HG03139 (cell line): ENCODE measurements around the gene SKA2.
"Not testable (repeated sequence)": the region's sequence is repeated elsewhere in the genome, so short reads cannot be mapped to it uniquely, and the experiment has no call there.

Source experiments
- ATAC-seq: cut with Tn5 transposase; IDR thresholded peaks from one replicate; pipeline ENCODE4 v1.9.1; 2021; ENCODE audit not compliant: unreplicated experiment

Gene SKA2

GRCh38 chr17:59154721-59155438 lies at the start of gene SKA2:
TSS of gene SKA2 (minus strand) at chr17:59155186. CDS start at chr17:59155163, 23 bp downstream.
- peak; percentile 77 for ATAC-seq

DNA sequence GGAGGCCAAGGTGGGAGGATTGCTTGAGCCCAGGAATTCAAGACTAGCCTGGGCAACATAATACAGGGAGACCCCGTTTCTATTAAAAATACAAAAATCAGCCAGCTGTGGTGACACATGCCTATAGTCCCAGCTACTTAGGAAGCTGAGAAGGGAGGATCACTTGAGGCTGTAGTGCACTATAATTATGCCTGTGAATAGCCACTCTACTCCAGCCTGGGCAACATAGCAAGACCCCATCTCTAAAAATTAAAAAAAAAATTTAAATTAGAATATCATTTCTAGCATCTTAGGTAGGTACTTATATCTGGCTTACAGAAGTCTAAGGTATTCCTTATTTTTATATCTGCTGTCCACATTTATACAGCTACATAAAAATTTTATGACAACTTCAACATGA lies 47.3 kb upstream of the SKA2 start:
- no peak for ATAC-seq

GRCh38 chr17:59199398-59199797 lies 44.4 kb upstream of the SKA2 start:
- ATAC-seq: no peak

GRCh38 chr17:59193336-59193862 lies 38.4 kb upstream of the SKA2 start:
- ATAC-seq: no peak

- no peak for ATAC-seq
Measured at GRCh38 chr17:59190806-59191205, 35.8 kb upstream of the SKA2 start.

- no peak for ATAC-seq
Measured at GRCh38 chr17:59186850-59187249, 31.9 kb upstream of the SKA2 start.

- ATAC-seq: no peak
Measured at GRCh38 chr17:59185997-59186396, 31.0 kb upstream of the SKA2 start.

DNA sequence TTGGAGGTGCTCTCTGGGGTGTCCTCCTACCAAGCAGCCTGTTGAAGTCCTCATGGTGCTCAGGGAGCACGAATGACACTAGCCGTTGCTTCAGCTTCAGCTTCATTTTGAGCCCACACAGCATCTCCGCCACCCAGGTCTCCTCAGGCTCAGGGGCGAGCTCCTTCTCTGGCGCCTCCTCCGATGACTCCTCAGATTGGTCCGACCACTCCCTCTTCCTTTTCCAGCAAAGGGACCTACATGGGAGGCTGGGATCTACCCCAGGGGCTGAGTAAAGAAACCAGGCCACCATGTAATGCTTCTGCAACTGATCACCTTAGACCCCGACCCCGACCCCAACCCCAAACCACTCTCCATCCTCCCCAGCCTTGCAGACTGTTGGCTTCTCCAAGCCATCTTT lies 26.5 kb upstream of the SKA2 start:
- no peak for ATAC-seq

DNA sequence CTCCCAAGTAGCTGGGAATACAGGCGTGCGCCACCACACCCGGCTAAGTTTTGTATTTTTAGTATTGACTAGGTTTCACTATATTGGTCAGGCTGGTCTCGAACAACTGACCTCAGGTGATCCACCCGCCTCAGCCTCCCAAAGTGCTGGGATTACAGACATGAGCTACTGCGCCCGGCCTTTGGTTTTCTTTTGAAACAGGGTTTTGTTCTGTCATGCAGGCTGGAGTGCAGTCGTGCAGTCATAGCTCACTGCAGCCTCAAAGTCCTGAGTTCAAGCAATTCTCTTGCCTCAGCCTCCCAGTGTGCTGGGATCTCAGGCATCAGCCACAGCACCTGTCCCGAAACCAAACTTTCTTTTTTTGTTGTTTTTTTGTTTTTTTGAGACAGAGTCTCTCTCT lies 25.6 kb upstream of the SKA2 start:
- no peak for ATAC-seq

DNA sequence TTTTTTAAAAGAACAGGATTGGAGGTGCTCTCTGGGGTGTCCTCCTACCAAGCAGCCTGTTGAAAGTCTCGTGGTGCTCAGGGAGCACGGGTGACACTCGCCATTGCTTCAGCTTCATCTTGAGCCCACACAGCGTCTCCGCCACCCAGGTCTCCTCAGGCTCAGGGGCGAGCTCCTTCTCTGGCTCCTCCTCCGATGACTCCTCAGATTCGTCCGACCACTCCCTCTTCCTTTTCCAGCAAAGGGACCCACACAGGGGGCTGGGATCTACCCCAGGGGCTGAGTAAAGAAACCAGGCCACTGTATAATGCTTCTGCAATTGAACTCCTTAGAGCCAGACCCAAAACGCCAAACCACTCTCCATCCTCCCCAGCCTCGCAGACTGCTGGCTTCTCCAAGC lies 24.6 kb upstream of the SKA2 start:
- ATAC-seq: not testable (repeated sequence)

DNA sequence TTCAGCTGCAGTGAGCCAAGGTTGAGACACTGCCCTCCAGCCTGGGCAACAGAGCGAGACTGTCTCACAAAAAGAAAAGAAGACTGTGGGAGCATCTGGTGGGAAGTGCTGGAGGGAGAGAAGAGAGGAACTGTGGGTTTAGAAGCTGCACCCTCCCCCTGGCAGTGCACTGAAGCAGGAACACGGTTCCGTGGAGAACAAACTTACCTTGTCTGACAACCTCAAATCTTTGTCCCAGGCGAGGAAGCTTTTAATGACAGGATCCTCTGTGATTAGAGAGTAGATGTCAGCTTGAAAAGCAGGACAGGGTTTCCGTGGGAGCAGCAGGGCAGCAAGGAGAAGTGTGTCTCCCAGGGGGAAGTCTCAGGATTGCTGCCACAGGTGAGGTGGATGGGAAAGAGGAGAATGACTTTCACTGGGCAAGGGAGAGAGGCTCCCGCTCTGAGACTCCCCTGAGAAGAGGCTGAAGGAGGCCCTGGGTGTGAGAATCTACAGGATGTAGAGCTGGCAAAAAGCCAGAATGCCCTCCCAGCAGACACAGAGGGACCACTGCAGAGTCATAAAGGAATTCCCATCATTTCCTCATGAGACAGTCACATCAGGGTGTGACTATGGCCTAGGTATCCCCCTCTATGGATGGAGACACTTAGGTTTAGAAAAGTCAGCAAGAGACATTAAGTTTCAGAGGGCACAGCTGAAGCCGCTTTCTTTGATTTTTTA lies 23.4 kb upstream of the SKA2 start:
- ATAC-seq: no peak

- ATAC-seq: no peak
Measured at GRCh38 chr17:59175076-59175475, 20.1 kb upstream of the SKA2 start.

GRCh38 chr17:59174671-59175070 lies 19.7 kb upstream of the SKA2 start:
- ATAC-seq: no peak

DNA sequence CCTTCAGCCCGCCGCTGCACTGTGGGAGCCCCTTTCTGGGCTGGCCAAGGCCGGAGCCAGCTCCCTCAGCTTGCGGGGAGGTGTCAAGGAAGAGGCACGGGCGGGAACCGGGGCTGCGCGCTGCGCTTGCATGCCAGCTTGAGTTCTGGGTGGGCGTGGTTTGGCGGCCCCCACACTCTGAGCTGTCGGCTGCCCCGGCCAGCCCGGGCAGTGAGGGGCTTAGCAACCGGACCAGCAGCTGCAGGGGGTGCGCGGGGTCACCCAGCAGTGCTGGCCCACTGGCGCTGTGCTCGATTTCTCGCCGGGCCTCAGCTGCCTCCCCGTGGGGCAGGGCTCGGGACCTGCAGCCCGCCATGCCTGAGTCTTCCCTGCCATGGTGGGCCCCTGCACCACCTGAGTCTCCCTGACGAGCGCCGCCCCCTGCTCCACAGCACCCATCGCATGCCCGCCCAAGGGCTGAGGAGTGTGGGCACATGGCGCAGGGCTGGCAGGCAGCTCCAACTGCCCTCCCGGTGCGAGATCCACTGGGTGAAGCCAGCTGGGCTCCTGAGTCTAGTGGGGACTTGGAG lies 17.5 kb upstream of the SKA2 start:
- no peak for ATAC-seq

GRCh38 chr17:59167571-59168001 lies 12.6 kb upstream of the SKA2 start:
- no peak for ATAC-seq

- no peak for ATAC-seq
Measured at GRCh38 chr17:59165933-59166342, 11.0 kb upstream of the SKA2 start.

DNA sequence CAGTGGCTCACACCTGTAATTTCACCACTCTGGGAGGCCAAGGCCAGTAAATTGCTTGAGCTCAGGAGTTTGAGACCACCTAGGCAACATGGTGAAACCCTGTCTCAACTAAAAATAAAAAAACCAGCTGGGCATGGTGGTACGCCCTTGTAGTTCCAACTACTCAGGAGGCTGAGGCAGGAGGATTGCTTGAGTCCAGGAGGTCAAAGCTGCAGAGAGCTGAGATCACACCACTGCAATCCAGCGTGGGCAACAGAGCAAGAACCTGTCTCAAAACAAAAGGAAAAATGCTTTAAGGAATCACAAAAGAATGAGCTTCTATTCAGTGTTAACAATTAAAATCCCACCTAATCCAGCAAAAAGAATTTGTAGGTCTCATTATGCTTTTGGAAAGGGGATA lies 6.5 kb upstream of the SKA2 start:
- no peak for ATAC-seq

DNA sequence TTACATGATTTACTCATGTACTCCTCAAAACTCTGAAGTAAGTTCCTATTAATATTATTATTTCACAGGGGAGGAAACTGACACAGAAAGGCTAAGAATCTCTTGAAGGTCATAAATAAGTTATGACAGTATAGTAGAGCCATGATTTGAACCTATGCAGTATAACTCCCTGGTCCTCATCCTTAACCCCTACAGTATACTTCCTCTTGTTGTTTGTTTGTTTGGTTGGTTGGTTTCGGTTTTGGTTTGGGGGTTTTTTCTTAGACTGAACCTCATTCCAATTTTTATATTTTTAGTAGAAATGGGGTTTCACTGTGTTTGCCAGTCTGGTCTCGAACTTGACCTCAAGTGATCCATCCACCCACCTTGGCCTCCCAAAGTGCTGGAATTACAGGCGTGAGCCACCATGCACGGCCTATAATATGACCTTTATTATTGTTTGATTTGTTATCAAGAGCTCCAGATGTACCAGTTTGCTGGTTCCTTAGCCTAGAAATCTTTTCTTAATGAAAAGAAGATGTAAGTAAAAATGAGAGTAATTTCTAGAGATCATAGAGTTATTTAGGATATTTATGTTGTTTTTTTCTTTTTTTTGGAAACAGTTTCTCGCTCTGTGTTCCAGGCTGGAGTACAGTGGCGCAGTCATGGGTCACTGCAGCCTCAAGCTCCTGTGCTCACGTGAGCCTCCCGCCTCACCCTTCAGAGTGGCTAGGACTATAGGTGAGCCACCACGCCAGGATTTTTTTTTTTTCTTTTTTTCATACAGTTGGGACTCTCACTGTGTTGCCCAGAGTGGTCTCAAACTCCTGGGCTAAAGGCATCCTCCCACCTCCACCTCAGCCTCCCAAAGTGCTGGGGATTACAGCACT lies 5.4 kb upstream of the SKA2 start:
- ATAC-seq: no peak

DNA sequence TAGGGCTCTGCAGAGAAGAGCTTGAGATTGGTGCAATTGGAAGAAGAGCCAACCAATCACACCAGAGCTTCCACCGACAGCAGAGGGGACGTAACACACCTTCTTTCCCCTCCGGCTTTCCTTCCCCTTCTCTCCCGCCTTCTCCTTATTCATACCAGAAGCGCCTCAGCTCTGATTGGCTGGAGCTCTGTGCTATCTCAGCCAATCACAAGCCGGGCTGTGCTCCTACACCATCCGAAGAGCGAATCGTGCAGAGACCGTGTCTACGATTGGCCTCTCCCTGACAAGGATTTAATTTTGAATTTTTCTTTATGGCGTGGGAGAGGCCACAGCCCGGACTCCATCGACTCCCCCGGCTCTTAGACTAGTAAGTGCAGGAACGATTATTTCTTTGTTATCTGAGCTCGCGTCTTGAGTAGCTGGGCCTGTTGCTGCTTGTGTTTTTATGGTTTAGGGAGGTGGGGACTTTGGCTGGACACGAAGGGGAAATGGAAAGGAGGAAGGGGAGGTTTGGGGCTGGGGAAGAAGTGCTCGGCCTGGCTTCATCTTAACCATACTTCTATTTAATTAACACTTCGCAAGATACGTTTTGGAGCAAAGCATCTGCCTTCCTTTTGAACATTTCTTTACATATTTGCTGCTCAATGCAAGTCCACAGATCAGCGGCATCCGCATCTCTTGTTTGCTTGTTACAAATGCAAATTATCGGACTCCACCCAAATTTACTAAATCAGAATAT lies 622 bp upstream of the SKA2 start, which contains the start of gene PRR11:
Gene PRR11 (plus strand): TSS at position 308 of the 739 bp plus-strand sequence. CDS start 14,007 bp downstream, outside the sequence.
- ATAC-seq: peak; percentile 78

DNA sequence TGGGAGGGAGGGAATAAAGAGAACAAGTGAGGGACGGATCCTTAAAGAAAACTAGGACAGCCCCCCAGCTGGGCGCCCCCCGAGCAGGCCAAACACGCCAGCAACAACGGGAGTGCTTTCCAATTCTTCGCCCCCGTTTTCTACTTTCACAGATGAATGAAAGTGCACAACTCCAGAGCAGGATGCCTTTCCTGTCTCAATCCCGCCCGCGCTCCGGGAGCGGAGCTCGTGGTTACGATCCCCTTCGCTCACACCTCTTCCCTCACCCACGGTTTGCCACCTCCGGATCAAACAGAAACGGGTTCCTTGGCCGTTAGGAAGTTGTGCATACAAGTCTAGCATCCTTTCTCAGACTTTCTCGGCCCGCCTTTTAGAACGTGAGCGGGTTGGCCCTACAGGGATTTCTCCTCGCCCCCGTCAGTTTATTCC lies 680 bp downstream of the SKA2 start:
- no peak for ATAC-seq
